WTC11 (cell line): ENCODE results near the gene SMARCD3. TPM values are rescaled to one million over a fixed set of nuclear protein-coding genes. Genes with fewer than 3 reads are reported as not detected.

Source experiments
- total RNA-seq: library from RNA; stranded (reverse); gene quantifications from 3 replicates; pipeline ENCODE4 v1.2.3, GENCODE V29; 2021

The SMARCD3 gene
- total RNA-seq, 1 experiment from 2014 or later, result 5.9 TPM

Other genes with a start within 250 kb of the SMARCD3 start
- 2.4 to 3.8 TPM (median 2.4 TPM) in 3 replicates for gene ATG9B, start 224.2 kb downstream of the SMARCD3 start, total RNA-seq
- gene ABCB8, start 220.2 kb downstream of the SMARCD3 start, total RNA-seq, result 27.9 to 35.9 TPM (median 28.4 TPM) in 3 replicates
- gene ASIC3, start 200.2 kb downstream of the SMARCD3 start, total RNA-seq, result 3.4 to 5.5 TPM (median 5.2 TPM) in 3 replicates
- gene CDK5, start 190.8 kb downstream of the SMARCD3 start, total RNA-seq, result 23.6 to 27.8 TPM (median 24.5 TPM) in 3 replicates
- gene SLC4A2, start 189.1 kb downstream of the SMARCD3 start, total RNA-seq, result 131 to 164 TPM (median 131 TPM) in 3 replicates
- 62.1 to 70.2 TPM (median 67.7 TPM) in 3 replicates for gene FASTK, start 167.9 kb downstream of the SMARCD3 start, total RNA-seq
- 61.3 to 72.8 TPM (median 62.5 TPM) in 3 replicates for gene TMUB1, start 165.2 kb downstream of the SMARCD3 start, total RNA-seq
- 107 to 163 TPM (median 113 TPM) in 3 replicates for gene AGAP3, start 162.2 kb downstream of the SMARCD3 start, total RNA-seq
- 0.27 to 0.55 TPM in 2 of 3 replicates, not detected in the other for gene GBX1, start 81.0 kb downstream of the SMARCD3 start, total RNA-seq
- gene ASB10, start 61.4 kb downstream of the SMARCD3 start, total RNA-seq, result not detected in 3 replicates
- gene H2BK1, start 38.2 kb downstream of the SMARCD3 start, total RNA-seq, result 0.87 TPM in 1 of 3 replicates, not detected in the others
- gene ABCF2, start 21.5 kb downstream of the SMARCD3 start, total RNA-seq, result 41.3 to 43.7 TPM (median 43.5 TPM) in 3 replicates
- gene CHPF2, start 16.2 kb downstream of the SMARCD3 start, total RNA-seq, result 25.0 to 30.7 TPM (median 26.3 TPM) in 3 replicates
- gene NUB1, start 93.1 kb upstream of the SMARCD3 start, total RNA-seq, result 31.2 to 38.3 TPM (median 33.5 TPM) in 3 replicates
- 24.4 to 32.4 TPM (median 30.7 TPM) in 3 replicates for gene WDR86, start 161.3 kb upstream of the SMARCD3 start, total RNA-seq
- 1.0 to 1.6 TPM (median 1.5 TPM) in 3 replicates for gene CRYGN, start 191.4 kb upstream of the SMARCD3 start, total RNA-seq